Ovary (tissue), 9 donors: ENCODE data around the gene TRMT61B. TPM values are rescaled to one million over a fixed set of nuclear protein-coding genes. Genes with fewer than 3 reads are reported as not detected.

ENCODE experiments used
- DNase-seq, 5 donors: peaks; one replicate each; pipeline ENCODE4 v3.0.0-alpha.2; 2019 to 2020
- H3K27ac ChIP-seq, 2 donors: fragments of 200-600 bp; one replicate each; pipeline versions ENCODE4 v1.5.1 to v1.8.0; 2019 to 2022
- H3K27me3 ChIP-seq: fragments of 200-600 bp; one replicate; pipeline ENCODE4 v1.8.0; 2022
- H3K36me3 ChIP-seq: fragments of 200-600 bp; sonication (generic); one replicate; pipeline ENCODE4 v1.5.1; 2019
- H3K4me1 ChIP-seq: one replicate; pipeline ENCODE4 v1.8.1; 2013; ENCODE audit warnings: mild to moderate bottlenecking, moderate library complexity; ENCODE audit not compliant: insufficient read depth
- H3K4me3 ChIP-seq: fragments of 200-600 bp; sonication (generic); one replicate; pipeline ENCODE4 v1.5.1; 2017
- H3K9me3 ChIP-seq, 2 donors: fragments of 200-600 bp in 1 of 2; sonication (generic) in 1 of 2; one replicate each; pipeline versions ENCODE4 v1.5.1 to v1.8.1; 2013 to 2019; ENCODE audit warnings: mild to moderate bottlenecking in 1 of 2, moderate library complexity in 1 of 2
- CTCF ChIP-seq, 3 donors: fragments of 450-650 bp in 2 of 3; fragments of 200-600 bp in 1 of 3; IDR thresholded peaks; one replicate each; pipeline versions ENCODE4 v1.5.1 to v1.8.0; 2016 to 2022; ENCODE audit warnings: antibody characterized with exemption in 3 of 3, mild to moderate bottlenecking in 1 of 3
- EP300 ChIP-seq: sonication (generic); formaldehyde crosslinking; IDR thresholded peaks from one replicate; pipeline ENCODE4 v1.6.1; 2017; ENCODE audit warnings: antibody characterized with exemption
- POLR2A ChIP-seq: fragments of 450-650 bp; IDR thresholded peaks from one replicate; pipeline ENCODE4 v1.6.1; 2017; ENCODE audit warnings: antibody characterized with exemption, mild to moderate bottlenecking, moderate library complexity
- WGBS, 3 donors: extraction: QIAGEN DNeasy Blood & Tissue Kit in 1 of 3; methylation state at CpG; one replicate each; pipeline versions ENCODE4 v1.1.5 to v1.1.7; 2013 to 2017; 5-methylcytosine and 5-hydroxymethylcytosine counted together
- intact Hi-C, 4 donors: fragments of 100-400 bp; cut with DNase I; formaldehyde crosslinking; loops; one replicate each; pipeline versions ENCODE4 v1.11.0 to v1.15.1; 2022 to 2023
- polyA plus RNA-seq, 2 donors: library from polyadenylated mRNA; stranded (reverse); fragments of 200-250 nt in 1 of 2; fragments of 350-450 nt in 1 of 2; fragmentation: Illumina TruSeq in 1 of 2; extraction: RNeasy Lipid Tissue Mini Kit (QIAGEN cat#74804) in 1 of 2; gene quantifications; one replicate each; pipeline ENCODE4 v1.2.3, GENCODE V29; 2013 to 2014
- total RNA-seq, 7 donors: library from RNA; depleted of rRNA in 2 of 7; stranded (reverse); fragments of >200 nt in 2 of 7; fragmentation: NEBNext Ultra II Directional in 3 of 7; extraction: Animal tissue kit (Norgen Biotek cat#: 25700) in 3 of 7; gene quantifications; one replicate each; pipeline versions ENCODE4 v1.1.0 to v1.2.4, GENCODE V29; 2016 to 2023
- donor health status: DM: no; HTN: no; CAD: no; lungs with moderate emphysema.
- donor health status: DM: no; HTN: no; CAD: no.
- donor health status: Bipolar disorder and iron deficiency.
- donor health status: DM: yes; HTN: yes; CAD: no.
- donor health status: DM: no; HTN: no; CAD: no.
- donor health status: DM: yes; HTN: yes; CAD: no.

The TRMT61B gene
- total and polyA plus RNA-seq, 9 donors = 8.1 to 18.4 (median 13.1) TPM

DNA sequence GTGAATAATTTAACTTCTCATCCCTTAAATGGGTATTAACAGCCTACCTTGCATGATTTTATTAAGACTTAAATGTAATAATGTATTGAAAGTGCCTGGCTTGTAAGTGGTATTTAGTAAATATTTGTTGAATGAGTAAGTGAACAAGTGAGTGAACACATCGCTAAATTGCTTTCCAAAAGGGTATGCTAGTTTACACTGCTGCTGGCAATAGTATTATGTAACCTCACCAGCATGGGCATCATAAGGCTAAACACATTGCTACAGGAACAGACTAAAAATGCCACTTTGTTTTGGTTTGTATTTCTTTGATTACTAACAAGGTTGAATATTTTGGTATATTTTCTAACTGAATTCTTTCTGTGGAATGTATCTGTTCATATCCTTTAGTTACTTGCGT, 34.2 kb upstream of the TRMT61B start:
- no peaks in the 10 kb centered on the region for H3K36me3 ChIP-seq
- DNase-seq = no peak
- H3K27me3 ChIP-seq = no peaks in the 10 kb centered on the region
- TF ChIP-seq CTCF (IDR thresholded peaks at IDR 0.05) (no peak), EP300 (no peak), POLR2A (no peak)
- no peaks in the 10 kb centered on the region for H3K9me3 ChIP-seq
- 57 to 68% (median 63%) methylated on average over 2 of the region's 2 CpGs for WGBS, 3 donors
- no peaks in the 10 kb centered on the region for H3K4me1 ChIP-seq
- H3K27ac ChIP-seq = no peak overlapping the region
- H3K4me3 ChIP-seq = no peak overlapping the region
- intact Hi-C loops = no loop called here

GRCh38 chr2:28902584-28902983, 32.5 kb upstream of the TRMT61B start:
- WGBS, 3 donors = 87 to 92% (median 89%) methylated on average over 3 of the region's 3 CpGs
- Histone ChIP-seq H3K27ac (no peak overlapping the region), H3K9me3 (no peaks in the 10 kb centered on the region), H3K27me3 (no peaks in the 10 kb centered on the region), H3K36me3 (no peaks in the 10 kb centered on the region), H3K4me1 (no peaks in the 10 kb centered on the region), H3K4me3 (no peak overlapping the region)
- DNase-seq = no peak
- TF ChIP-seq POLR2A (no peak), EP300 (no peak), CTCF (IDR thresholded peaks at IDR 0.05) (no peak)
- intact Hi-C loops = no loop called here

DNA sequence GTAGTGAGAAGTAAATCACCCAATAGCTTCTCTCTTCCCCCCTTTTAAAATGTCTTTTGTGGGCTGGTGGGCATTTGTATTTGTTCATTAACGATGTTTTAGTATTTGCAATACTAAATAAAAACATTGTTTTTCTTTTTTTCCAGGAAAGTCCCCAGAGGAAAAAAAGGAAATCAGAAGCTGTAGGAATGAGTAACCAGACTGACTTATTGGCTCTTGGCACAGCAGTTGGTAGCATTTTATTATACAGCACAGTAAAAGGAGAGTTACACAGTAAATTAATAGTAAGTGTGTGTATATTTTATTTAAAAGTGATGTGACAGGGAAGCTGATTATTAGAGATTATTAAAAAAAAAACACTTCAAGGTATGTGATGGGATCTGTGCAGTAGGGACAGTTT, 31.7 kb upstream of the TRMT61B start:
- TF ChIP-seq POLR2A (no peak), CTCF (IDR thresholded peaks at IDR 0.05) (no peak), EP300 (no peak)
- no peak for DNase-seq
- H3K4me1 ChIP-seq = peaks cover 2% of the 10 kb centered on the region
- H3K4me3 ChIP-seq = no peak overlapping the region
- intact Hi-C loops = no loop called here
- H3K36me3 ChIP-seq = no peaks in the 10 kb centered on the region
- H3K9me3 ChIP-seq = no peaks in the 10 kb centered on the region
- H3K27me3 ChIP-seq = no peaks in the 10 kb centered on the region
- H3K27ac ChIP-seq = no peak overlapping the region
- 33 to 46% (median 45%) methylated on average over 1 of the region's 1 CpG for WGBS, 3 donors

GRCh38 chr2:28901202-28901601, 31.1 kb upstream of the TRMT61B start:
- Histone ChIP-seq H3K4me1 (peaks cover 2% of the 10 kb centered on the region), H3K36me3 (no peaks in the 10 kb centered on the region), H3K4me3 (no peak overlapping the region), H3K27ac (no peak overlapping the region), H3K27me3 (no peaks in the 10 kb centered on the region), H3K9me3 (no peaks in the 10 kb centered on the region)
- intact Hi-C loops = no loop called here
- 52 to 62% (median 53%) methylated on average over 2 of the region's 2 CpGs for WGBS, 3 donors
- no peak for DNase-seq
- TF ChIP-seq CTCF (IDR thresholded peaks at IDR 0.05) = no peak
- no peak for TF ChIP-seq POLR2A
- TF ChIP-seq EP300 = no peak

DNA sequence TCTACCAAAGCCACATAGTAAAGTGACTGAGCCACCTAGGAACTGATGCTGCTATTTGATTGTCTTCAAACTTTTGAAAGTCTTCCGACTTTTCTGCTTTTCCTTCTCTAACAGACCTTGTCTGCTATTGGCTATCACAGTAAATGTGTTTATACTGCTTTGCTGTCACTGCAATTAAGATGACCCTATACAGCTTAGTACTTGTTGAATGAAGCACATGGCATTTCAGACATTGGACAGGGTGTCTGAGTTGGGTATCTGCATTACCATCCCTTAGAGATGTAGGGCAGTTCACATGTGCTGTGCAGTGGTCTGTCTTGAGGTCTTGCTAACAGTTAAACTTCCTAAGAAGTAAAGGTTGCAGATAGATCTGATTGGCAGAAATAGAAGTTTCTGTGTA, 27.9 kb upstream of the TRMT61B start:
- WGBS, 3 donors = 55 to 61% (median 56%) methylated on average over 1 of the region's 1 CpG
- H3K36me3 ChIP-seq = no peaks in the 10 kb centered on the region
- H3K4me1 ChIP-seq = peaks cover 4% of the 10 kb centered on the region
- H3K4me3 ChIP-seq = no peak overlapping the region
- no peaks in the 10 kb centered on the region for H3K9me3 ChIP-seq
- intact Hi-C loops = no loop called here
- no peaks in the 10 kb centered on the region for H3K27me3 ChIP-seq
- DNase-seq = no peak
- TF ChIP-seq EP300 (no peak), CTCF (IDR thresholded peaks at IDR 0.05) (no peak), POLR2A (no peak)
- H3K27ac ChIP-seq = no peak overlapping the region
